DOHH2 (cell line): ENCODE data around the gene KCNA3.

Experiments
- EZH2phosphoT487 ChIP-seq: fragments of 200-600 bp; sonication (generic); IDR thresholded peaks from 2 replicates; pipeline ENCODE4 v1.6.1; 2017; ENCODE audit warnings: borderline replicate concordance, mild to moderate bottlenecking, antibody characterized with exemption, low read length, moderate library complexity, mixed read lengths
- TF ChIP-seq, protein P1 (sequence below): fragments of 200-600 bp; sonication (generic); IDR thresholded peaks from one replicate; pipeline ENCODE4 v1.5.1; 2014; ENCODE audit warnings: antibody characterized with exemption, mild to moderate bottlenecking, low read depth, low read length; ENCODE audit not compliant: poor library complexity, severe bottlenecking

DNA sequence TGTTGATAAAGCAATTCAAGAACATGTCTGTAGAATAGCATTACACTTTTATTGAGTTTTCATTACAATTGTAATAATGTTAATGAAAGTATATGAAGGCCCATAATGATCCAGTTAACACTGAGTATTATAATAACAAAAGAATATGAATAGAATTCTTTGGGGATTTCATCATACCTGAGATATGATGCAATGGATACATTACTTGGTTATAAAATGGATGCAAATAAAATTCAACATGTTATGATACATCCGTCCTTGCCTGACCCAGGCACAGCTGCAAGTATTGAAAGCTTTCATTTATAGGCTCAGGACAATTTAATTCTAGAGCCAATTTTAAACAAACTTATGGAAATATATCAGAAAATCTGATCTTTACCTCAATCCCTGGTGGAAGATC is 8.2 kb upstream of the KCNA3 start:
- TF ChIP-seq, protein P1, sequence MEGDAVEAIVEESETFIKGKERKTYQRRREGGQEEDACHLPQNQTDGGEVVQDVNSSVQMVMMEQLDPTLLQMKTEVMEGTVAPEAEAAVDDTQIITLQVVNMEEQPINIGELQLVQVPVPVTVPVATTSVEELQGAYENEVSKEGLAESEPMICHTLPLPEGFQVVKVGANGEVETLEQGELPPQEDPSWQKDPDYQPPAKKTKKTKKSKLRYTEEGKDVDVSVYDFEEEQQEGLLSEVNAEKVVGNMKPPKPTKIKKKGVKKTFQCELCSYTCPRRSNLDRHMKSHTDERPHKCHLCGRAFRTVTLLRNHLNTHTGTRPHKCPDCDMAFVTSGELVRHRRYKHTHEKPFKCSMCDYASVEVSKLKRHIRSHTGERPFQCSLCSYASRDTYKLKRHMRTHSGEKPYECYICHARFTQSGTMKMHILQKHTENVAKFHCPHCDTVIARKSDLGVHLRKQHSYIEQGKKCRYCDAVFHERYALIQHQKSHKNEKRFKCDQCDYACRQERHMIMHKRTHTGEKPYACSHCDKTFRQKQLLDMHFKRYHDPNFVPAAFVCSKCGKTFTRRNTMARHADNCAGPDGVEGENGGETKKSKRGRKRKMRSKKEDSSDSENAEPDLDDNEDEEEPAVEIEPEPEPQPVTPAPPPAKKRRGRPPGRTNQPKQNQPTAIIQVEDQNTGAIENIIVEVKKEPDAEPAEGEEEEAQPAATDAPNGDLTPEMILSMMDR, result no peak
- no peak for TF ChIP-seq EZH2phosphoT487
